Esophagus muscularis mucosa (tissue), 4 donors: ENCODE data around the gene CS. TPM values are rescaled to one million over a fixed set of nuclear protein-coding genes. Genes with fewer than 3 reads are reported as not detected.
"Not testable (repeated sequence)": the region's sequence is repeated elsewhere in the genome, so short reads cannot be mapped to it uniquely, and the experiment has no call there.

Source experiments
- DNase-seq: peaks from one replicate; pipeline ENCODE4 v3.0.0-alpha.2; 2017; ENCODE audit errors: extremely low spot score
- H3K27ac ChIP-seq, 4 donors: fragments of 200-600 bp; sonication (generic); replicated peaks in 1 of 4; 1 replicate in 3 of 4; 2 replicates in 1 of 4; pipeline ENCODE4 v1.5.1; 2016 to 2019; ENCODE audit warnings: mild to moderate bottlenecking in 1 of 4
- H3K27me3 ChIP-seq, 4 donors: fragments of 200-600 bp; sonication (generic); one replicate each; pipeline versions ENCODE4 v1.5.1 to v1.6.0; 2016 to 2019
- H3K36me3 ChIP-seq, 4 donors: fragments of 200-600 bp; sonication (generic); one replicate each; pipeline ENCODE4 v1.5.1; 2016 to 2019
- H3K4me1 ChIP-seq, 4 donors: fragments of 200-600 bp; sonication (generic); one replicate each; pipeline ENCODE4 v1.5.1; 2016 to 2019
- H3K4me3 ChIP-seq, 4 donors: fragments of 200-600 bp; sonication (generic); 1 replicate in 2 of 4; 2 replicates in 2 of 4; pipeline ENCODE4 v1.5.1; 2016 to 2019; ENCODE audit warnings: mild to moderate bottlenecking in 4 of 4, moderate library complexity in 1 of 4
- H3K9me3 ChIP-seq, 4 donors: fragments of 200-600 bp; sonication (generic); 1 replicate in 3 of 4; 2 replicates in 1 of 4; pipeline ENCODE4 v1.5.1; 2016 to 2019
- CTCF ChIP-seq, 3 experiments: fragments of 200-600 bp in 2 of 3; fragments of 450-650 bp in 1 of 3; sonication (generic) in 2 of 3; IDR thresholded peaks; one replicate each; pipeline ENCODE4 v1.5.1; 2017 to 2019; ENCODE audit warnings: antibody characterized with exemption in 3 of 3, mild to moderate bottlenecking in 2 of 3, moderate library complexity in 1 of 3
- EP300 ChIP-seq: sonication (generic); formaldehyde crosslinking; IDR thresholded peaks from one replicate; pipeline ENCODE4 v1.6.1; 2017; ENCODE audit warnings: antibody characterized with exemption
- POLR2A ChIP-seq: fragments of 450-650 bp; IDR thresholded peaks from one replicate; pipeline ENCODE4 v1.6.1; 2017; ENCODE audit warnings: antibody characterized with exemption, moderate library complexity, mild to moderate bottlenecking, low read depth
- POLR2AphosphoS5 ChIP-seq, 2 donors: sonication (generic); formaldehyde crosslinking; IDR thresholded peaks; one replicate each; pipeline ENCODE4 v1.6.1; 2017; ENCODE audit warnings: antibody characterized with exemption in 2 of 2
- WGBS: methylation state at CpG from one replicate; pipeline ENCODE4 v1.1.5; 2018; 5-methylcytosine and 5-hydroxymethylcytosine counted together
- intact Hi-C: fragments of 100-400 bp; cut with DNase I; formaldehyde crosslinking; loops from one replicate; pipeline ENCODE4 v1.15.1; 2023
- total RNA-seq, 4 donors: library from RNA; depleted of rRNA; stranded (reverse); fragments of >200 nt; gene quantifications; one replicate each; pipeline versions ENCODE4 v1.1.0 to v1.2.1, GENCODE V29; 2016

Gene CS
- 100 to 1,000 TPM in 3 of 4 donors, 10 to 100 TPM in 1; 91.8 to 155 (median 111) TPM for total RNA-seq

- Histone ChIP-seq H3K27me3 (no peaks in the 10 kb centered on the region), H3K27ac (peak within 1 kb of the TSS; percentile 90 to 98 (median 96)), H3K4me3 (peak within 1 kb of the TSS; percentile 84 to 93 (median 85)), H3K36me3 (peaks cover 0 to 22% (median 18%) of the 10 kb centered on the region in 4 donors), H3K4me1 (peaks cover 54 to 72% (median 66%) of the 10 kb centered on the region in 4 donors), H3K9me3 (no peaks in the 10 kb centered on the region)
- TF ChIP-seq POLR2A = peak; percentile 69
- TF ChIP-seq CTCF (IDR thresholded peaks at IDR 0.05) = no peak
- TF ChIP-seq POLR2AphosphoS5 (IDR thresholded peaks at IDR 0.05) = peak; percentile 79 to 92
- DNase-seq = peak; percentile 100
- intact Hi-C loops = no loop called here
- WGBS = under 1% methylated on average over 35 of the region's 63 CpGs
Observed at GRCh38 chr12:56299853-56300643, at the start of gene CS. Gene CS (minus strand): TSS chr12:56300330. CDS start chr12:56300201, 129 bp downstream.

- Histone ChIP-seq H3K9me3 (no peaks in the 10 kb centered on the region), H3K27ac (no peak overlapping the region), H3K4me1 (no peaks in the 10 kb centered on the region), H3K4me3 (no peak overlapping the region), H3K36me3 (peaks cover 75 to 100% (median 98%) of the 10 kb centered on the region in 4 donors), H3K27me3 (no peaks in the 10 kb centered on the region)
- intact Hi-C loops = no loop called here
- no peak for DNase-seq
- TF ChIP-seq CTCF (IDR thresholded peaks at IDR 0.05) (no peak), POLR2AphosphoS5 (IDR thresholded peaks at IDR 0.05) (no peak), POLR2A (no peak), EP300 (no peak)
- 93% methylated on average over 4 of the region's 5 CpGs for WGBS
Observed at GRCh38 chr12:56348776-56349175, 48.6 kb upstream of the CS start.

GRCh38 chr12:56347255-56347654 lies 47.1 kb upstream of the CS start:
- peaks cover 76 to 100% (median 98%) of the 10 kb centered on the region in 4 donors for H3K36me3 ChIP-seq
- DNase-seq, intact Hi-C loops: not testable (repeated sequence)

GRCh38 chr12:56346675-56347074 lies 46.5 kb upstream of the CS start:
- Histone ChIP-seq H3K27me3 (no peaks in the 10 kb centered on the region), H3K27ac (no peak overlapping the region), H3K4me3 (no peak overlapping the region), H3K9me3 (no peaks in the 10 kb centered on the region), H3K36me3 (peaks cover 70 to 100% (median 96%) of the 10 kb centered on the region in 4 donors), H3K4me1 (no peaks in the 10 kb centered on the region)
- WGBS = 59% methylated on average over 5 of the region's 7 CpGs
- no peak for DNase-seq
- intact Hi-C loops = no loop called here
- TF ChIP-seq POLR2AphosphoS5 (IDR thresholded peaks at IDR 0.05) (no peak), POLR2A (no peak), CTCF (IDR thresholded peaks at IDR 0.05) (no peak), EP300 (no peak)

More at GRCh38 chr12:56347255-56347654, 47.1 kb upstream of the CS start:
- H3K4me1 ChIP-seq, H3K27ac ChIP-seq, H3K9me3 ChIP-seq, H3K4me3 ChIP-seq, H3K27me3 ChIP-seq: not testable (repeated sequence)
- WGBS = 77% methylated on average over 9 of the region's 9 CpGs

- intact Hi-C loops, H3K27ac ChIP-seq, H3K4me3 ChIP-seq, H3K27me3 ChIP-seq, DNase-seq, H3K4me1 ChIP-seq, H3K9me3 ChIP-seq: not testable (repeated sequence)
- peaks cover 28 to 63% (median 52%) of the 10 kb centered on the region in 4 donors for H3K36me3 ChIP-seq
- WGBS = 92% methylated on average over 2 of the region's 2 CpGs
Observed at GRCh38 chr12:56342290-56342689, 42.2 kb upstream of the CS start.

- no peak overlapping the region for H3K27ac ChIP-seq
- TF ChIP-seq CTCF (IDR thresholded peaks at IDR 0.05) (no peak), POLR2A (no peak), EP300 (no peak), POLR2AphosphoS5 (IDR thresholded peaks at IDR 0.05) (no peak)
- H3K36me3 ChIP-seq = peaks cover 24 to 56% (median 46%) of the 10 kb centered on the region in 4 donors
- H3K4me3 ChIP-seq = no peak overlapping the region
- intact Hi-C loops = no loop called here
- H3K4me1 ChIP-seq = no peaks in the 10 kb centered on the region
- 37% methylated on average over 1 of the region's 1 CpG for WGBS
- DNase-seq = no peak
- H3K27me3 ChIP-seq = no peaks in the 10 kb centered on the region
- no peaks in the 10 kb centered on the region for H3K9me3 ChIP-seq
Observed at GRCh38 chr12:56341616-56342015, 41.5 kb upstream of the CS start.
